IPS-NIHi7 (cell line): ENCODE results near the gene MINDY1.

ENCODE experiments used
- DNase-seq: peaks from one replicate; pipeline ENCODE4 v3.0.0; 2012; ENCODE audit warnings: mixed read lengths; ENCODE audit errors: extremely low spot score

MINDY1 gene

GRCh38 chr1:150965605-150966004, 41.1 kb downstream of the MINDY1 start:
- no peak for DNase-seq

- no peak for DNase-seq
Measured at GRCh38 chr1:150964164-150964489, 42.6 kb downstream of the MINDY1 start.

GRCh38 chr1:150963321-150964163, 43.2 kb downstream of the MINDY1 start:
- DNase-seq, result no peak

- DNase-seq, result no peak
Measured at GRCh38 chr1:150961756-150962155, 44.9 kb downstream of the MINDY1 start.

GRCh38 chr1:150960646-150961045, 46.1 kb downstream of the MINDY1 start:
- no peak for DNase-seq

GRCh38 chr1:150957666-150958065, 49.0 kb downstream of the MINDY1 start:
- no peak for DNase-seq

GRCh38 chr1:150955280-150955679, 51.4 kb downstream of the MINDY1 start:
- no peak for DNase-seq

GRCh38 chr1:150954708-150955107, 52.0 kb downstream of the MINDY1 start:
- DNase-seq, result no peak
